Measurements from ENCODE around the gene IGFLR1.

The IGFLR1 gene

GRCh38 chr19:35781650-35782049 is 39.4 kb upstream of the IGFLR1 start:
- TF ChIP-seq CTCF (conservative IDR thresholded peaks at IDR 0.05) = no peak
- no peak overlapping the region for H3K27ac ChIP-seq

GRCh38 chr19:35780717-35781116 is 38.5 kb upstream of the IGFLR1 start:
- H3K27ac ChIP-seq = no peak overlapping the region
- no peak for TF ChIP-seq CTCF (conservative IDR thresholded peaks at IDR 0.05)

- TF ChIP-seq CTCF (conservative IDR thresholded peaks at IDR 0.05) = no peak
- H3K27ac ChIP-seq = no peak overlapping the region
Observed at GRCh38 chr19:35780058-35780457, 37.8 kb upstream of the IGFLR1 start.

- TF ChIP-seq CTCF (conservative IDR thresholded peaks at IDR 0.05) = no peak
- no peak overlapping the region for H3K27ac ChIP-seq
Observed at GRCh38 chr19:35779033-35779432, 36.8 kb upstream of the IGFLR1 start.

- TF ChIP-seq CTCF (conservative IDR thresholded peaks at IDR 0.05) = no peak
- H3K27ac ChIP-seq = no peak overlapping the region
Observed at GRCh38 chr19:35777961-35778360, 35.7 kb upstream of the IGFLR1 start.

GRCh38 chr19:35777086-35777841 is 35.0 kb upstream of the IGFLR1 start:
- TF ChIP-seq CTCF (conservative IDR thresholded peaks at IDR 0.05) = no peak
- H3K27ac ChIP-seq = no peak overlapping the region

GRCh38 chr19:35776102-35776788 is 34.0 kb upstream of the IGFLR1 start:
- no peak for TF ChIP-seq CTCF (conservative IDR thresholded peaks at IDR 0.05)
- peak overlapping the region; percentile 66; the same call in 1 of the 2 replicates for H3K27ac ChIP-seq
